HEK293 (cell line): ENCODE measurements around the gene TP53BP2.

ENCODE experiments used
- BCL11A ChIP-seq: fragments of 450-650 bp; formaldehyde crosslinking; IDR thresholded peaks from 2 replicates; pipeline ENCODE4 v1.5.1; 2016; ENCODE audit warnings: low read depth, missing biosample characterization, missing genetic modification characterization
- CTCF ChIP-seq: fragments of 450-650 bp; formaldehyde crosslinking; IDR thresholded peaks from 2 replicates; pipeline ENCODE4 v1.5.1; 2016; ENCODE audit warnings: missing biosample characterization, missing genetic modification characterization
- MEIS1 ChIP-seq: sonication (generic); formaldehyde crosslinking; IDR thresholded peaks from 2 replicates; pipeline ENCODE4 v1.8.1; 2022; ENCODE audit warnings: missing genetic modification reagents, mild to moderate bottlenecking, borderline replicate concordance
- REST ChIP-seq: fragments of 450-650 bp; formaldehyde crosslinking; IDR thresholded peaks from 2 replicates; pipeline ENCODE4 v1.5.1; 2016; ENCODE audit warnings: missing biosample characterization, missing genetic modification characterization
- SP3 ChIP-seq: fragments of 450-650 bp; formaldehyde crosslinking; IDR thresholded peaks from 2 replicates; pipeline ENCODE4 v1.5.1; 2016; ENCODE audit warnings: missing biosample characterization, missing genetic modification characterization
- ZBTB1 ChIP-seq: fragments of 450-650 bp; formaldehyde crosslinking; IDR thresholded peaks from 2 replicates; pipeline ENCODE4 v1.5.1; 2016; ENCODE audit warnings: missing biosample characterization, missing genetic modification characterization
- ZNF23 ChIP-seq: fragments of 450-650 bp; formaldehyde crosslinking; IDR thresholded peaks from 2 replicates; pipeline ENCODE4 v1.5.1; 2016; ENCODE audit warnings: missing biosample characterization, missing genetic modification characterization, borderline replicate concordance
- ZNF544 ChIP-seq: fragments of 450-650 bp; formaldehyde crosslinking; IDR thresholded peaks from 2 replicates; pipeline ENCODE4 v1.5.0; 2017; ENCODE audit warnings: missing biosample characterization, missing genetic modification characterization
- ZNF549 ChIP-seq: fragments of 450-650 bp; IDR thresholded peaks from 2 replicates; pipeline ENCODE4 v1.5.1; 2018; ENCODE audit warnings: missing biosample characterization, missing genetic modification characterization, mild to moderate bottlenecking, inconsistent platforms, moderate library complexity
- ZNF639 ChIP-seq: fragments of 450-650 bp; formaldehyde crosslinking; IDR thresholded peaks from 2 replicates; pipeline ENCODE4 v1.5.1; 2016; ENCODE audit warnings: missing biosample characterization, missing genetic modification characterization
- ZSCAN23 ChIP-seq: fragments of 450-650 bp; formaldehyde crosslinking; IDR thresholded peaks from 2 replicates; pipeline ENCODE4 v1.5.1; 2016; ENCODE audit warnings: missing biosample characterization, missing genetic modification characterization
- TF ChIP-seq, protein P1 (sequence below): fragments of 450-650 bp; formaldehyde crosslinking; IDR thresholded peaks from 2 replicates; pipeline ENCODE4 v1.5.1; 2016; ENCODE audit warnings: missing biosample characterization, missing genetic modification characterization
- TF ChIP-seq, protein P2 (sequence below): IDR thresholded peaks from 2 replicates; pipeline ENCODE4 v1.6.1; 2011; ENCODE audit warnings: mild to moderate bottlenecking, low read depth, low read length, borderline replicate concordance
- TF ChIP-seq, protein P3 (sequence below): fragments of 450-650 bp; formaldehyde crosslinking; IDR thresholded peaks from 2 replicates; pipeline ENCODE4 v1.5.1; 2016; ENCODE audit warnings: missing biosample characterization, missing genetic modification characterization

DNA sequence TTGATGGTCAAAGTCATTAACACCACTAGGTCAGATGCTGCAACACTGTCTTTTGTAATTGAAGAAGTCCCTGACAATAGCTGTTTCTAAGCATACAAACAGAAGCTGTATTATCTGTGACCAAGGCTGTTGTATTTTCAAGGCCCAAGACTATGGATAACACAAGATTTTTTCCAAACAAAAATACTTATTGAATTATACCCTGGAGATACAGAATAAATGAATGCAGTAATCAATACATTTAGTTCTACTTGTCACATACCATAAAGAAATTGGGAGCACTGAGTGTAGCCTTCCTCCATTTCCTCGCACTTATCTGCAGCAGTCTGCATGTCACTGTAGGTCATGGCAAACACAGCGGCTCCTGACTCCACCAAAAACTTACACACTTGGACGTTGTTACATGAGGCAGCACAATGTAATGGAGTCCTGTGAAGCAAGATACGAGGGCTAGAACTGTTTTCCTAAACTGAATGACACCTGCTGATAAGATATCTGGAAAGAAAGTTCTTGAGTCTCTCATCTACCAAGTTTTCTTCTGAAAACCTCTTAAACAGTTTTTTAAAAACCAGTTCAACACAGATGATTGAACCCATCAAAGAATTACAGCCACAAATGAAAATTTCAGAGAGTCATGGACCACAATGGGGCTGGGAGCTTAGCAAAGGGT, 56.9 kb downstream of the TP53BP2 start:
- TF ChIP-seq ZNF544 (no peak), CTCF (tag by site-specific recombination) (no peak), ZSCAN23 (tag by site-specific recombination) (no peak), SP3 (tag by site-specific recombination) (no peak), ZBTB1 (no peak), BCL11A (no peak), ZNF23 (tag by site-specific recombination) (no peak), ZNF549 (tag by site-specific recombination) (no peak), REST (tag by site-specific recombination) (no peak), MEIS1 (CRISPR knock-in tag) (no peak), ZNF639 (tag by site-specific recombination) (no peak)
- TF ChIP-seq, protein P1, sequence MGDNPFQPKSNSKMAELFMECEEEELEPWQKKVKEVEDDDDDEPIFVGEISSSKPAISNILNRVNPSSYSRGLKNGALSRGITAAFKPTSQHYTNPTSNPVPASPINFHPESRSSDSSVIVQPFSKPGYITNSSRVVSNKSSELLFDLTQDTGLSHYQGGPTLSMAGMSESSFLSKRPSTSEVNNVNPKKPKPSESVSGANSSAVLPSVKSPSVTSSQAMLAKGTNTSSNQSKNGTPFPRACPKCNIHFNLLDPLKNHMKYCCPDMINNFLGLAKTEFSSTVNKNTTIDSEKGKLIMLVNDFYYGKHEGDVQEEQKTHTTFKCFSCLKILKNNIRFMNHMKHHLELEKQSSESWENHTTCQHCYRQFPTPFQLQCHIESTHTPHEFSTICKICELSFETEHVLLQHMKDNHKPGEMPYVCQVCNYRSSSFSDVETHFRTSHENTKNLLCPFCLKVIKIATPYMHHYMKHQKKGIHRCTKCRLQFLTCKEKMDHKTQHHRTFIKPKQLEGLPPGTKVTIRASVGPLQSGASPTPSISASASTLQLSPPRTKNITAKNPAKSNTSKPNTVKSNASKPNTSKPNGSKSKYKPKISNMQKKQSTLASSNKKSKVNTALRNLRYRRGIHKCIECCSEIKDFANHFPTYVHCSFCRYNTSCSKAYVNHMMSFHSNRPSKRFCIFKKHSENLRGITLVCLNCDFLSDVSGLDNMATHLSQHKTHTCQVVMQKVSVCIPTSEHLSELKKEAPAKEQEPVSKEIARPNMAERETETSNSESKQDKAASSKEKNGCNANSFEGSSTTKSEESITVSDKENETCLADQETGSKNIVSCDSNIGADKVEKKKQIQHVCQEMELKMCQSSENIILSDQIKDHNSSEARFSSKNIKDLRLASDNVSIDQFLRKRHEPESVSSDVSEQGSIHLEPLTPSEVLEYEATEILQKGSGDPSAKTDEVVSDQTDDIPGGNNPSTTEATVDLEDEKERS (tag by site-specific recombination) = no peak
- TF ChIP-seq, protein P2, sequence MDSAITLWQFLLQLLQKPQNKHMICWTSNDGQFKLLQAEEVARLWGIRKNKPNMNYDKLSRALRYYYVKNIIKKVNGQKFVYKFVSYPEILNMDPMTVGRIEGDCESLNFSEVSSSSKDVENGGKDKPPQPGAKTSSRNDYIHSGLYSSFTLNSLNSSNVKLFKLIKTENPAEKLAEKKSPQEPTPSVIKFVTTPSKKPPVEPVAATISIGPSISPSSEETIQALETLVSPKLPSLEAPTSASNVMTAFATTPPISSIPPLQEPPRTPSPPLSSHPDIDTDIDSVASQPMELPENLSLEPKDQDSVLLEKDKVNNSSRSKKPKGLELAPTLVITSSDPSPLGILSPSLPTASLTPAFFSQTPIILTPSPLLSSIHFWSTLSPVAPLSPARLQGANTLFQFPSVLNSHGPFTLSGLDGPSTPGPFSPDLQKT = no peak
- TF ChIP-seq, protein P3, sequence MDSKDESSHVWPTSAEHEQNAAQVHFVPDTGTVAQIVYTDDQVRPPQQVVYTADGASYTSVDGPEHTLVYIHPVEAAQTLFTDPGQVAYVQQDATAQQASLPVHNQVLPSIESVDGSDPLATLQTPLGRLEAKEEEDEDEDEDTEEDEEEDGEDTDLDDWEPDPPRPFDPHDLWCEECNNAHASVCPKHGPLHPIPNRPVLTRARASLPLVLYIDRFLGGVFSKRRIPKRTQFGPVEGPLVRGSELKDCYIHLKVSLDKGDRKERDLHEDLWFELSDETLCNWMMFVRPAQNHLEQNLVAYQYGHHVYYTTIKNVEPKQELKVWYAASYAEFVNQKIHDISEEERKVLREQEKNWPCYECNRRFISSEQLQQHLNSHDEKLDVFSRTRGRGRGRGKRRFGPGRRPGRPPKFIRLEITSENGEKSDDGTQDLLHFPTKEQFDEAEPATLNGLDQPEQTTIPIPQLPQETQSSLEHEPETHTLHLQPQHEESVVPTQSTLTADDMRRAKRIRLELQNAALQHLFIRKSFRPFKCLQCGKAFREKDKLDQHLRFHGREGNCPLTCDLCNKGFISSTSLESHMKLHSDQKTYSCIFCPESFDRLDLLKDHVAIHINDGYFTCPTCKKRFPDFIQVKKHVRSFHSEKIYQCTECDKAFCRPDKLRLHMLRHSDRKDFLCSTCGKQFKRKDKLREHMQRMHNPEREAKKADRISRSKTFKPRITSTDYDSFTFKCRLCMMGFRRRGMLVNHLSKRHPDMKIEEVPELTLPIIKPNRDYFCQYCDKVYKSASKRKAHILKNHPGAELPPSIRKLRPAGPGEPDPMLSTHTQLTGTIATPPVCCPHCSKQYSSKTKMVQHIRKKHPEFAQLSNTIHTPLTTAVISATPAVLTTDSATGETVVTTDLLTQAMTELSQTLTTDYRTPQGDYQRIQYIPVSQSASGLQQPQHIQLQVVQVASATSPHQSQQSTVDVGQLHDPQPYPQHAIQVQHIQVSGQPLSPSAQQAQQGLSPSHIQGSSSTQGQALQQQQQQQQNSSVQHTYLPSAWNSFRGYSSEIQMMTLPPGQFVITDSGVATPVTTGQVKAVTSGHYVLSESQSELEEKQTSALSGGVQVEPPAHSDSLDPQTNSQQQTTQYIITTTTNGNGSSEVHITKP (tag by site-specific recombination) = no peak
